ENCODE data around the gene MBOAT1.
"Not testable (repeated sequence)": the region's sequence is repeated elsewhere in the genome, so short reads cannot be mapped to it uniquely, and the experiment has no call there.

MBOAT1 gene

GRCh38 chr6:20202324-20202658, 10.0 kb downstream of the MBOAT1 start:
- DNase-seq, result no peak

GRCh38 chr6:20200761-20201630, 11.3 kb downstream of the MBOAT1 start:
- DNase-seq, result no peak

- DNase-seq, result no peak
Observed at GRCh38 chr6:20198775-20199174, 13.5 kb downstream of the MBOAT1 start.

GRCh38 chr6:20198156-20198774, 14.0 kb downstream of the MBOAT1 start:
- no peak for DNase-seq

GRCh38 chr6:20197251-20197650, 15.0 kb downstream of the MBOAT1 start:
- DNase-seq, result no peak

- DNase-seq, result no peak
Observed at GRCh38 chr6:20192625-20193024, 19.6 kb downstream of the MBOAT1 start.

GRCh38 chr6:20191992-20192391, 20.3 kb downstream of the MBOAT1 start:
- DNase-seq, result no peak

- DNase-seq, result no peak
Observed at GRCh38 chr6:20188630-20189075, 23.6 kb downstream of the MBOAT1 start.

GRCh38 chr6:20186981-20187380, 25.3 kb downstream of the MBOAT1 start:
- DNase-seq, result no peak

GRCh38 chr6:20183706-20184105, 28.6 kb downstream of the MBOAT1 start:
- DNase-seq, result no peak

- no peak for DNase-seq
Observed at GRCh38 chr6:20182926-20183521, 29.2 kb downstream of the MBOAT1 start.

- DNase-seq, result no peak
Observed at GRCh38 chr6:20182069-20182468, 30.2 kb downstream of the MBOAT1 start.

- DNase-seq, result no peak
Observed at GRCh38 chr6:20180935-20181334, 31.3 kb downstream of the MBOAT1 start.

- not testable (repeated sequence) for DNase-seq
Observed at GRCh38 chr6:20179287-20180045, 32.8 kb downstream of the MBOAT1 start.

- no peak for DNase-seq
Observed at GRCh38 chr6:20178327-20178726, 33.9 kb downstream of the MBOAT1 start.

GRCh38 chr6:20175810-20176410, 36.4 kb downstream of the MBOAT1 start:
- DNase-seq, result no peak

- no peak for DNase-seq
Observed at GRCh38 chr6:20173833-20174792, 38.2 kb downstream of the MBOAT1 start.

GRCh38 chr6:20172842-20173456, 39.3 kb downstream of the MBOAT1 start:
- DNase-seq, result no peak

GRCh38 chr6:20170455-20171148, 41.7 kb downstream of the MBOAT1 start:
- no peak for DNase-seq

- no peak for DNase-seq
Observed at GRCh38 chr6:20169786-20170185, 42.5 kb downstream of the MBOAT1 start.

All from NK-92 treated with Interleukin-12 subunit alpha and Interleukin-12 subunit beta, amount 100 ng/mL, for 24 hours (cell line).